Fibroblast of skin of back (primary cell): ENCODE data around the gene CUL1. TPM values are rescaled to one million over a fixed set of nuclear protein-coding genes. Genes with fewer than 3 reads are reported as not detected.

Source experiments
- DNase-seq: peaks from one replicate; pipeline ENCODE4 v3.0.0-alpha.2; 2013
- polyA plus RNA-seq, 2 experiments: library from polyadenylated mRNA; unstranded; fragments of 120-200 nt; gene quantifications; one replicate each; pipeline ENCODE4 v1.2.1, GENCODE V29; 2013; ENCODE audit not compliant: insufficient read length in 2 of 2

CUL1 gene
- 50.4 TPM for polyA plus RNA-seq (2013, experiment 1 of 2; ENCODE audit: insufficient read length)
- polyA plus RNA-seq (2013, experiment 2 of 2; ENCODE audit: insufficient read length), result 42.3 TPM

DNA sequence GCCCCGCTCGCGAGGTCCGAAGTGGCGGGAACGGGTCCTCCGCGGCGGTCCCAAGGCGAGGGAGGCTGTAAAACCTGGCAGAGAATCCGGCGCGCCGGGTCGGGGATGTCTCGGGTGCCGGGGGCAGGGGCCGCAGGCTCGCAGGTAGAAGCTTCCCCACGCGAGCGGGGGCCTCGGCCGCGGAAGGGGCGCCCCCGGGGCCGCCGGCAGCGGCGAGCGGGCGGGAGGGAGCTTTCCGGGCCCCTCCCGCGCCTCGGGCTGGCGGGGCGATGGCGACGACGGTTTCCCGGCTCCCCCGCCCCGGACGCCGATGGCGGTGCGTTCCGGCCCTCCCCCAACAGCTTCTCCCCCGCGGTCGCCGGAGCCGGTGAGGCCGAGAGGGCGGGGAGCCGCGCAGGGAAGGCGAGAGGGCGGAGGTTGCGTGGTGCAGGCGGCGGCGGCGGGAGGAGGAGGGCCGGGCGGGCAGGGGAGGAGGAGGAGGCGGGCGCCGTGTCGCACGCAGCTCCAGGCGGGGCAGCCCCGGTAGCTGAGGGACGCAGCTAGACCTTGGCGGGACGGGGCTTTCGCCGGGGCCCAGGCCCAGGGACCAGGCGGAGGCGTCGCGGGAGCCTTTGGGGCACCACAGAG, at the start of gene CUL1:
Gene CUL1, plus strand, starts transcription at position 507 of the 627 bp plus-strand sequence. CDS start 31,220 bp downstream, outside the sequence.
- peak; percentile 81 for DNase-seq

DNA sequence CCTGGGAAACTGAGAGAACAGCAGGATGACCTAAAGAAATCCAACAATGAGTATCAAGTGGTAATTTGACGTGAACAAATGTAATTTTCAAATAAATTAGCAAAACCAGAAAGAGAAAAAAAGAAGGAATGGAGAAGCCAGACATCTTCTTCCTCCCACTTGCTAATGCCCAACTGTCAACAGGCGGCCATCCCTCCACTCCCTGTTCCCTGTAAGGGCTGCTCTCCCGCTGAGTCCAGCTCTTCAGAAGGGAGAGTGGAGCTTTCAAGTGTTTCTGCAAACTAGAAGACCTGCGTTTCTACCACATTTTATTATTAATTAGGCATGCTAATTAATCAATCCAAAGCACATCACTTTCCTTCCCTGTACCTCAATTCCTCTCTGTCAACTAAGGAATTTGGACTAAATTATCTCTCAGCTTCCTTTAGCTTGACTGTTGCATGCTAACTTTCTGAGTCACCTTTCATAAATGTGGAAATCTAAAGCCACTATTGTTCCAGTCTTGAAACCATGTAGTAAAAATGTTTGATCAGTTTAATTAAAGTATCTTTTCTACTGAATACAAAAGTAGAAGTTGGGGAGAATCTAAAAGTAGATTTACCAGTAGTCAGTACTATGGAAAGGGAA, 48.4 kb upstream of the CUL1 start:
- peak; percentile 79 for DNase-seq

DNA sequence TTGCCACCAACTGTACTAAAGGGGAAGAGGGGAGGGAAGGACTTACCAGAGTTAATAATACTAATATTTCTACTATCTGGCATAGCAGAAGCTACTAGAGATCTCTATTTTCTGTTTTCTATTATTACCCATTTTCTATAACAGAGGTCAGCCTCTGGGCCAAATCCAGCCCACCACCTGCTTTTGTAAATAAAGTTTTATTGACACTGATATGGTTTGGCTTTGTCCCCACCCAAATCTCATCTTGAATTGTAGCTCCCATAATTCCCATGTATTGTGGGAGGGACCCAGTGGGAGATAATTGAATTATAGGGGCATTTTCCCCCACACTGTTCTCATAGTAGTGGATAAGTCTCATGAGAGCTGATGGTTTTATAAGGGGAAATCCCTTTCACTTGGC, 45.9 kb upstream of the CUL1 start:
- no peak for DNase-seq

DNA sequence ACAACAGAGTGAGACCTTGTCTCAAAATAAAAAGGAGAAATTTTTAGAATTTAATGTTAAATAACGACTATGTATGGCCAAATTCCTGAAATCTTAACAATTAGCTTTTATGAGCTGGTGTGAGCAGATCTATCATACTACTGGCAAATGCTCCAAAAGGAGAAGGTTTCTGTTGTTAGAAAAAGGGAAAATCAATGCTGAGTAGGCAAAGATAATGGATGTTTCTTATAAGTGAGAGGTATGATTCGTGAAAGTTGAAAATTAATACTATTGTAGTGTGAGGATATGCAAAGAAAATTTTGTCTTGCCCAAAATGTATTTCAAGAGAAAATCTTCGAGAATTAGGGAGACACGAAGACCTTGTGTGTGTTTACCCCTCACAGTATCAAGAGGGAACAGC, 40.8 kb upstream of the CUL1 start:
- no peak for DNase-seq

DNA sequence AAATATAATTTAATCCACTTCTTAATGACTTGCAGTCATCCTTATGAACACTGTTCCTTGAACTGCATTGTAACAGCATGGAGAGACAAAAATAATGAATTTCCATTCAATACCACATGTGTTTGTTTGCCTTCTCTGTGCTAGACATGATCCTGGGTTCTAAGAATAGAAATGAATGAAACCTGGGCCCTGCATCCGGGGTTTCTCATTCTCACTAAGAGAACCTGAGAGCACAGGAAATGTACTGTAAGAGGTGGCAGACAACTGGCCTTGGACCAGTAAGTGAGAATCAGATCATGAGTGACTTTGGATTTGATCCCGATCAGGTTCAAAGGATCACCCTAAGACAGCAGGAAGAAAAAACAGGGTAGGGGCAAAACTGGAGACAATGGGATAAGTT, 37.2 kb upstream of the CUL1 start:
- no peak for DNase-seq

DNA sequence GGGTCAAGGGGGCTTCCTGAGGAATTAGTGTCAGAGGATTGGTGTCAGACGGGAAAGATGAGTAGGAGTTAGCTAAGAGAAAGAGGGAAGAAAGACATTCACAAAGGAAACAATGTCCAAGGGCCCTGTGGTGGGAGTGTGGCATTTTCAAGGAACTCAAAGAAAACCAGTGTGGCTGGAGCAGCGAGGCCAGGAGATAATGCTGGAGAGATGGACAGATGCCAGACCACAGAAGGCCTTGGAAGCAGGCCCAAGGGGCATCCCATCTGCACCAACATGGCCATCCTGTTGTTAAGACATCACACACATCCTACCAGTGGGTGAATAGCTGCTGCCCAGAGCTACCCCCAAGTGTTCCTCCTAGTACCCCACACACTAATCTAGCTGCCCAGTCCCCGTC, 36.1 kb upstream of the CUL1 start:
- DNase-seq, result peak; percentile 44

DNA sequence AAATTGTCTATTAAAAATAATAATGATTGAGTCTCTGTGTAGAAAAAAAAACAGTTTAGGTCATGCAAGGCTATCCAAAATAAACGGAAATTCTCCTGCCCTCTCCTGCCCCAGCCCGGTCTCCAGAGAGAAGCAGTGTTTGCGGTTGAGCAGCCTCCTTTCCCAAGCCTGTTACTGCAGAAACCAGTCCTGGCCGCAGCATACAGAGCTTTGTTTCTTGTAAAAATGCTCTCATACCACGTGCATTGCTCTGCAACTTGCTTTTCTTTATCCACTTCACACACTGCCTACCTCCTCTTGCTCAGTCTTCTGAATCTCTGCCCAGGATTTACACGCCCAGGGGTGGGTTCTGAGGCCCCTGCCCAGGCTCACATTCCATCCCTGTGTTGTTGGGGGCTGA, 34.4 kb upstream of the CUL1 start:
- DNase-seq, result peak; percentile 79

DNA sequence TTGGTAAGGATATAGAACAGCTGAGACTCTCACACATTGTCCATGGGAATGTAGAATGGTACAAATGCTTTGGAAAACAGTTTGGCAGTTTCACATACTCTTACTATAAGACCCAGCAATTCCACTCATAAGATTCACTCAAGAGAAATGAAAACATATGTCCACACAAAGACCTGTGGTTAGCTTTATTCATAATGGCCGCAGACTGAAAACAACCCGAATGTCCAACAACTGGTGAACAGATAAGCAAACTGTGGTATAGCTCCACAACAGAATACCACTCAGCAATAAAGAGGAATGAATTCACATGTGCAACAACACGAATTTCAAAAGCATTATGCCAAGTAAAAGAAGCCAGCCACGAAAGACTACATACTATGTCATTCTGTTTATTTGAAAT, 33.5 kb upstream of the CUL1 start:
- DNase-seq, result peak; percentile 72

DNA sequence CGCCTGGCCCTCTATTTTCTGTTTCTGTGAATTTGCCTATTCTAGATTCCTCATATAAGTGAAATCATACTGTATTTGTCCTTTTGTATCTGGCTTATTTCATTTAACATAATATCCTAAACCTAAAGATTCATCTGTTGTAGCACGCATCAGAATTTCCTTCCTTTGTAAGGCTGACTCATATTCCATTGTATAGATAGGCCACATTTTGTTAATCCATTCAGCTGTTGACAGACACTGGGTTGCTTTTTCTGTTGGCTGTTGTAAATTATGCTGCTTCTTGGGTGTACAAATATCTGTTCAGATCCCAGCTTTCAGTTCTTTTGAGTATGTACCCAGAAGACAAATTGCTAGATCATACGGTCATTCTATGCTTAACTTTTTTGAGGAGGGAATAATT, 28.8 kb upstream of the CUL1 start:
- DNase-seq, result no peak

DNA sequence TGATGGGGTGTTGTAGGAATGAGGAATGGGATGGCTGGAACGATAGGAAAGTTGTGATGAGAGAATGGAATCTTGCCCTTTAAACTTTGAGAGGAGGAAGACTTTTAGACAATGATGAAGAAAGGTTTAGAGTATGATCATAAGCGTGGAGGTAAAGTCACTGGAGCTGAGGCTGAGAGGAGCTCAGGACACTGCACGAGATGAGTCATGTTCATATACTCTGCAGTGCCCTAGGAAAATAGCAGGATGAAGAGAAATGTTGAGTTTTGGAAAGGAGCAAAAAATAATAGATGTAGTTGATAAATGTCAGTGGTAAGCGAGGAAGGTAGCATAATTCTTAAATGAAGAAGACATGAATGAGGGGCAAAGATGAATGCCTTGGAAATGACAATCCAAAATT, 28.3 kb upstream of the CUL1 start:
- no peak for DNase-seq

DNA sequence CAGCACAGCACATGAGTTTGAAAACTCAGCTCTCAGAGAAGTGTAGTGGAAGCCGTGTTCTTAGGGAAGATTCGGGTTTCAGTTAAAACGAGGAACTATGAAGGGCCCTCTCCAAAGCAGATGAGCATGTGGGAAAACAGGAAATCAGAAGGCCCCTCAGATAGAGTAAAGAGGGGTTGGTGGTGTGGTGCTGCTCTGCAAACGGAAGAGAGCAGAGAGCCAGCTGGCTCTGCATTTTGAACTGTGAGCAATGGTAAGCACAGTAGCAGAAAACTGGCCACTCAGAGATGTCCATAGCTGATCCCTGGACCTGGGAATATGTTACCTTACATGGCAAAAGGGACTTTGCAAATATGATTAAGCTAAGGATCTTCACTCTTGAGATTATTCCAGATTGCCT, 27.9 kb upstream of the CUL1 start:
- DNase-seq, result no peak

DNA sequence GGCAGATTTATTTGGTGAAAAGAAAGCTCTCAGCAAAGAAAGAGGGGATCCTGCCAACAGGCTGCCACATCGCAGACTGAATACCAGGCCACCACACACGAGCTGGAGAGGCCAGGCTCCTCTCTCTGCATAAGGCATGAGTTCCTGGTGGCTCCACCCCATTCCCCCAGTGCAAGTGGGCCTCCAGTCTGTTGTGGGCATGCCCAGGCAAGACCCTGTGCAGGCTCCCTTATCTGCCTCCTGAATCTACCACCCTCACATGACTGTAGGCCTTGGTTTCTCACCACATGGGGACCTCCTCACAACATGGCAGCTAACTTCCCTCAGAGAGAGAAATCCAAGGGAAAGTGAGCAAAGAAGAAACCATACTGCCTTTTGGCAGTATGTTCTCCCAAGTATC, 26.7 kb upstream of the CUL1 start:
- DNase-seq, result no peak

DNA sequence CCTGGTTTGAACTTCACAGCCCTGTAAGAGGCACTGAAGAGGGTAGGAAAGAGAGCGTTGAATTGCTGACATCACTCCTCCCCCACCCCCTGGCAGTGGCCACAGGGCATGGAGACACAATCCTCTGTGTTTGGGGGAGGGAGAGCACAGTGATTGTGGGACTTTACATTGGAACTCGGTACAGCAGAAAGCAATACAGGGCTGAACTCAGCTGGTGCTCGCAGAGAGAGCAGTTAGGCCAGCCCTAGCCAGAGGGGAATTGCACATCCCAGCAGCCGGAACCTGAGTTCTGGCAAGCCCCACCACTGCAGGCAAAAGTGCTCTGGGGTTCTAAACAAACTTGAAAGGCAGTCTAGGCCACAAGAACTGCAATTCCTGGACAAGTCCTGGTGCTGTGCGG, 24.0 kb upstream of the CUL1 start:
- no peak for DNase-seq

DNA sequence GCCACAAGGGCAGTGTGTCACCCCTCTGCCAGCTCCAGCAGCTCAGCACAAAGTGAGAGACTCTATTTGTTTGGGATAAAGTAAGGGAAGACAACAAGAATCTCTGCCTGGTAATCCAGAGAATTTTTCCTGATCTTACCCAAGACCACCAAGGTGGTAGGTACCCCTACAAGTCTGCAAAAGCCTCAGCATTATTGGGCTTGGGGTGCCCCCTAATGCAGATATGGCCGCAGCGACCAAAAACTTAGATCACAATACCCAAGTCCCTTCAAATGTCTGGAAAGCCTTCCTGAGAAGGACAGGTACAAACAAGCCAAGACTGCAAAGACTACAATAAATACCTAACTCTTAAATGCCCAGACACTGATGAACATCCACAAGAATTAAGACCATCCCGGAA, 22.4 kb upstream of the CUL1 start:
- DNase-seq, result no peak

DNA sequence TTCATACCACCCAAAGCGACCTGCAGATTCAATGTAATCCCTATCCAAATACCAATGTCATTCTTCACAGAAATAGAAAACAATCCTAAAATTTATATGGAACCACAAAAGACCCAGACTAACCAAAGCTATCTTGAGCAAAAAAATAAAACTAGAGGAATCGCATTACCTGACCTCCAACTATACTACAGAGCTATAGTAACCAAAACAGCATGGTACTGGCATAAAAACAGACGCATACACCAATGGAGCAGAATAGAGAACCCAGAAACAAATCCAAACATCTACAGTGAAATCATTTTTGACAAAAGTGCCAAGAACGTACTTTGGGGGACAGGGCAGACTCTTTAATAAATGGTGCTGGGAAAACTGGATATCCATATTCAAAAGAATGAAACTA, 16.9 kb upstream of the CUL1 start:
- DNase-seq, result no peak

DNA sequence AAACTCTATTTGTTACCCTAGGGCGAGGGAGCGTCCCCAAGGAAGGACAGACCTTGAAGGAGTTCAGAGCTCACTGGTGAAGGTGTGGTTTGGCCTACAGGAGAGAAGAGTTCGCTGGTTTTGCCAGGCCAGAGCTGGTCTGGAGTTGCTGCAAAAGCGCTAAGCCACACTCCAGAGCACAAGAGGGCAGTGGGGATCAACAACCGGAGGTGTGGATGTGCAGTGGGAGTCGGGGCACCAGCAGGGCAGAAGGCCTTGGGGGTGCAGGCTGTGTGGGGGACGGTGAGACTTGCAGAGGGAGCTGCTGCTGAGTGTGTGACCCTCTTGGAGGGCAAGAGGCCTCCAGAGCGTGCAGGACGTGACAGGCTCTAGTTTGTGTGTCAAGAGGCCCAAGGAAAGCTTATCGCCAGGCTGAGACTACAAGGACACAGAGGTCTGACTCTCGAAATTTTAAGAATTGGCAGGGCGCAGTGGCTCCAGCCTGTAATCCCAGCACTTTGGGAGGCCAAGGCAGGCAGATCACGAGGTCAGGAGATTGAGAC, 14.3 kb upstream of the CUL1 start:
- DNase-seq, result no peak

DNA sequence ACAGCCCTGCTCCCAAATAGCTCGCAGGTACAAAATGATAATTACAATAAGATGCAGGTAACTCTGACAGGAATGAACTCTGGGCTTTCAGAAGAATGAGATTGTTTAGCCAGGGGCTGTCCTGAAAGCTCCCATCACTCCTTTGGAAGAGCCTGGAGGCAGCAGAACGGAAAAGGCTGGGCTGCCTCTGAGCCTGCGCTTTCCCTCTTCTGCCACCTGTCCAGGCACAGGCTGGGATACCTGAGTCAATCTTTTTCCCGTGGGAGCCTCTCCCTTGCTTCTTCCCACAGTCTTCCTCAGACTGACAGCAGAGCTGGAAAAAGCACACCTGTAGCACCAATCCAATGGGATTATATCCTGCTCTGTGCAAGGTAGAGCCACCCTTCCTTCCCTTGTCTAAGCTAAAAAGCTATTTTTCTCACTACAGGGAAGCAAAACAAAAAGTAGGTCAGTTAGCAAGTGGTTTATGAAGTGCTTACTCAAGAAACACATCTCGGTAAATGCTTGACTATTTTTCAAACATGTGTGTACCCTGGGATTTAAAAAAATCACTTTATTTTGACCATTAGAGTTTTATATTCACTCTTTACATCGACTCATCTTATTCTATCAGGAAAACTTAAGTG, 12.3 kb upstream of the CUL1 start:
- no peak for DNase-seq

DNA sequence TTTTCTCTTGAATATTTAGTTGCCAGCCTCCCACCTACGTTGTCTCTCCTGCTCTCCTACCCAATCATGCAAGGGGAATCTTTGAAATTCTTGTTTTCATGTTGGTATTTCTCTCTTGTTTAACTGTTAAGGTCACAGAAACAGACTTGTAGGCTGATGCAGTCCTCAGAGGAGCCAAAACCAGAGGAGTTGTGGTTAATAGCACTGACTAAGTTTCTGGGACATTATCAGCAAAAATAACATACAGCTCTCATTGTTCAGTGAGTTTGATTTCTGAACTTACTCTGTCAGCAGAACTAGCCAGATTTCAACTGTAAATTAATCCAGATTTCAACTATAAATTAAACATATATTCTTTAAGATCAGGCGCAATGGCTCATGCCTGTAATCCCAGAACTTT, 11.1 kb upstream of the CUL1 start:
- DNase-seq, result peak; percentile 29

DNA sequence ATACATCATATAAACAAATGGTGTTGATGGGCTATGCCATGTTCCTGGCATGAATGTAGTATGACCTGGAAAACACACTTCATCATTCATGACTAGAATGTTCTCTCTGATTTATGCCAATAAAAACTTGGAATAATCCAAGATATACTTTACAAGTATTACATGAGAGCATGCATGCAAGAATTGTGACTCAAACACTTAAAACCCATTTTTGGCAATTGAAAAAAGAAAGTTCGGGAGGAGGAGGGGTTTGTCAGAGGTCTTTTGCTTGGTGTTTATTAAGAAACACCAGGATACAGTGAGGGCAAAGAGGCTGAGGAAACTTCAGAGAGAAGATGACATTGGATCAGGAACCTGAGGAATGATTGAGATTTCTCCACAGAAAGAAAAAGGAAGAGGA, 10.2 kb upstream of the CUL1 start:
- no peak for DNase-seq

DNA sequence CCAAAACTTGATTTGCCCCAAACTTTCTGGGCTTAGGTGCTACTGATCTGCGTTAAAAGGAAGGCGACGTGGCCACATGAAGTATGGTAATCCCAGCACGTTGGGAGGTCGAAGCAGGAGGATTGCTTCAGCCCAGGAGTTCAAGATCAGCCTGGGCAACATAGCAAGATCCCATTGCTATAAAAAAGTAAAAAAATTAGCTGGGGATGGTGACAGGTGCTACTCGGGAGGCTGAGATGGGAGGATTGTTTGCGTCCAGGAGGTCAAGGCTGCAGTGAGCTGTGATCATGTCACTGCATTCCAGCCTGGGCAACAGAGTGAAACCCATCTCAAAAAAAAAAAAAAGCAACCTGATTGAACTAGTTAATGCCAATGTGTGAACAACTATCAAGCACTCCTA, 5.1 kb upstream of the CUL1 start:
- no peak for DNase-seq

DNA sequence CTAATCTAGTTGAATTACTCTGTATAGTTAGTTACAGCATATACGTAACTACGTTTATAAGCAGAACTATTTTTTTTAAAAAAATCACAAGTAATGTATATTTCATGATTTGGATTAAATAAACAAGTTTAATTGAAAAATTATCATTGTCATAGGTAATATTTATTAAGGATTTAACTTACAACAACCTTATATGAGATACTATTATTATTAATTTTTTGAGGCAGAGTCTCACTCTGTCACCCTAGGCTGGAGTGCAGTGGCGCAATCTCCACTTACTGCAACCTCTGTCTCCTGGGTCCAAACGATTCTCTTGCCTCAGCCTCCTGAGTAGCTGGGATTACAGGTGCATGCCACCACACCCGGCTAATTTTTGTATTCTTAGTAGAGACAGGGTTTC, 4.1 kb upstream of the CUL1 start:
- DNase-seq, result no peak

DNA sequence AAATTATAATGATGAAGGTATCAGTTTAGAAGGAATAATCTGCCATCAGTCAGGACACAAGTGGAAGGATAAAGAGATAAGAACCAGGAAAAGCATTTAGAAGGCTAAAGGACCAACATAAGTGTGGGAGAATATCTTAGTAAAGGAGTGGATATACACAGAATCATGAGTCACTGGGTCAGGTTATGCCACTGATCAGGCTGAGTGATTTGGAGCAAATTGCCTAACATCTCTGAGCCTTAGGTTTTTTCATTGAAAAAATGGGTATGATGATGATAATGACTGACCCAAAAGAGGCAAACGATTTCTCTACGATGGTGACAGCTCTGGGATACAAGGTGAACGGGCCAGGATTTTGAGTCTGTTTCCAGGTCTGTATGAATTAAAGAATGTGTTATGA, 2.8 kb upstream of the CUL1 start:
- no peak for DNase-seq

DNA sequence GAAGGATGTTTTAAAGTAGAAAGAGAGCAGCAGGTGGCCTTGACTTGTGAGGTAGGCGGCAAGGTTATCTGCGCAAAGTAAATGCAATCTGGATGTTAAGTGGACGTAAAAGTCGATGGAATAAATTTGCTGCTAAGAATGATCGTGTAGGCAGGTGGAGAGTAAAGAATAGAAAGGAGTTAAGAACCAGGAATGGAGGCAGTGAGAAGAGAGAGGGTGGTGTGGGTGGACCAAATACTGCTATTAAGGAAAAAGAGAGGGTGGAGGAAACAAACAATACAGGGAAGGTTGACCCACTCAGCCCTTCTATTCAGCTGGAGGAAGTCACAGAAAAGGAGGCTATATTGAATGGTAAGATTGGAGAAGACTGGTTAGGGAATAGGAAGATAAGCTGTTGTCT, 1.9 kb upstream of the CUL1 start:
- DNase-seq, result no peak
